ENCODE data around the gene DDX31. TPM values are rescaled to one million over a fixed set of nuclear protein-coding genes. Genes with fewer than 3 reads are reported as not detected.

DDX31 gene
- 7.1 and 10.4 TPM in 2 replicates for total RNA-seq

DNA sequence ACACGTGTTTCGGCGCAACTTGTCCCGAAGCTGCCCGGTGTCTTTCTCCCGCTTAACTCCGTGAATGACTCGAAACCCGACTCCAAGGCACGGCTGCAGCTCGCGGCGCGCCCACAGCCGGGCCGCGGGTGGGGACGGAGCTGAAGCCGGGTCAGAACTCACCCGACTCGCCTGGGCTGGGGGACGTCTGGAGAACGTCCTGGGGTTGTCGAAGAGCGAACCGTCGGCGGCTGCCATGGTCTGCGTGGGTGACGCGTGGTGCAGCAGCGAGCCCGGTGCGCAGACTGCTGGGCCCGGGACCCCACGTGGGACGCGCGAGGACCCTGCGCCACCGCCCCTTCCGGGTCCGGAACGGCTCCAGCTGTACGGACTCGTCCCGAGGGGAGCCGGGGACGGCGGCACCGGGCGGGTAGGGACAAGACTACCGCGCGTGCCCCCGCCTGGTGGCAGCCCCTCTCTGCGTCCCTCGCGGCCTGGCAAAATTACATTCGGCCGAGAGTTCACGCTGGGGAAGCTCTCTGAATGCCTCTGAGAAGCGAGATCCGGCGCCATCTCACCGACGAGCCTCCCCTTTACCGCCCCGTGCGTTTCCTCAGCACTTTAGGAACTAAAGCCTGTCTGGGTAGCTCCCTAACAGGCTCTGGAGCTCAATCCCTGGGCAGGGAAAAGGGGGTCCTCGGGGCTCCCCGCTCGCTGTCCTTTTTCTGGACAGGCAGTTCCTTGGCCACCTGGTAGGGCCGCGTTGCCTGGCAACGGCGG, at the start of gene DDX31:
TSS of gene DDX31 (minus strand) at position 286 of the 759 bp plus-strand sequence. CDS start at position 237, 49 bp downstream.

DNA sequence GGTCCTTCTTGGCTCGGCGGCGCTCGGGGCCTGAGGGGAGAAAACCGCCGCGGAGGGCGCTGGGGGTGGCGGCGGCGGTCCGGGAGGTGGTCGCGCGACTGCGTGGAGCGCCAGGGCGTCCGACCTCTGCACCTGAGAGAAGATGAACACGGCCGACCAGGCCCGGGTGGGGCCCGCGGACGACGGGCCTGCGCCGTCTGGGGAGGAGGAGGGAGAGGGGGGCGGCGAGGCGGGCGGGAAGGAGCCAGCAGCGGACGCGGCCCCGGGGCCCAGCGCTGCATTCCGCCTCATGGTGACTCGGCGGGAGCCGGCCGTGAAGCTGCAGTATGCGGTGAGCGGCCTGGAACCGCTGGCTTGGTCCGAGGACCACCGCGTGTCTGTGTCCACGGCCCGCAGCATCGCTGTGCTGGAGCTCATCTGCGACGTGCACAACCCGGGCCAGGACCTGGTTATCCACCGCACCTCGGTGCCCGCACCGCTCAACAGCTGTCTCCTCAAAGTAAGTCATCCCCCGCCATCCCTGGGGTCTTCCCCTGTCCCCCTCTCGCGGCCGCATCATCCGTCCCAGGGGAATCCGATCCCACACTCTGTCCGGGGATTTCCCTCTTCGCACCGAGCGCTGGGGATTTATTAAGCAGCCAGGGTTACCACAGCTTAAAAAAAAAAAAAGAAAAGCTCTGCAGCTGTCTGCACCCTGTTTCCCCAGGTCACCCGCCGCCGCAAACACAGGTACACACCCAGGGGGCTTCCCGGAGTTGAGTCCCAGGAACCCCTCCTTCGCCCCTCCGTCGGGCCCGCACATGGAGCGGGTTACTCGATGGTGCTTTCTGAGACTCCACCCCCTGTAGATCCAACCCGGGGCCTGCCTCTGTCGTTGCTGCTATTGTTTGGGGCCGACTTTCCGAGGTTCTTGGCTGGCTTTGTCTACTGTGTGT, 941 bp upstream of the DDX31 start, which contains the start of gene GTF3C4:
TSS of gene GTF3C4 (plus strand) at position 8 of the 935 bp plus-strand sequence. CDS start at position 143, 135 bp downstream.

DNA sequence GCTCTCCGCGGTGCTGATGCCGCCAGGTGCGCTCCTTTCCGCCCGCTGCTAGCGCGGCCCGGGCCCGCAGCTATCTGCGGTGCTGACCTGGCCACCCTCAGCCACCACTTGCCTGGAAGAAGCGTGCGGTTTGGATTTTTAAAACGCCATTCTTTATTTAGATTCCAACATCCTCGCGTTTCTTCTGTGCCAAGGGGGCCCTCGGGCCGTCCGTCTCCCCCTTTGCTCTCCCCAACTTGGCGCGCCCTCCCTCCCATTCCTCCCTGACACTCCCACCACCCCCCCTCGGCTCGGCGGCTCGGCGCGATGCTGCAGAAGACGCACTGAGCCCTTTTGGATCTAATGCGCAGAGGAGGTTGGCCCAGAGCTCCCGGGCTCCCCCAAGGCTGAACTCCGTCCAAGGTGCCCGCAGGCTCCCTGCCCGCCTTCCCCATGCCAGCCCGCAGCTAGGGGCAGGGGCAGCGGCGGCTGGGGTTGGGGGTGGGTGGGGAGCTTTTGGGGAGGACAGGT, 87.5 kb downstream of the DDX31 start, which contains the start of gene BARHL1:
TSS of gene BARHL1 (plus strand) at position 331 of the 510 bp plus-strand sequence. CDS start 192 bp downstream, outside the sequence.

Other genes with a start within 250 kb of the DDX31 start
- gene BARHL1, start 87.4 kb downstream of the DDX31 start, total RNA-seq = not detected in 2 replicates
- gene GTF3C4, start 481 bp upstream of the DDX31 start, total RNA-seq = 7.7 and 8.8 TPM in 2 replicates
- gene AK8, start 208.3 kb upstream of the DDX31 start, total RNA-seq = 0.37 and 0.57 TPM in 2 replicates
- 3.1 and 3.3 TPM in 2 replicates for gene SPACA9, start 208.9 kb upstream of the DDX31 start, total RNA-seq

Data from smooth muscle cell of bladder (primary cell).